Measurements from ENCODE around the gene TANC1. TPM values are rescaled to one million over a fixed set of nuclear protein-coding genes. Genes with fewer than 3 reads are reported as not detected.

The TANC1 gene
- total RNA-seq, 1 experiment from 2014 or later, result 2.5 TPM

DNA sequence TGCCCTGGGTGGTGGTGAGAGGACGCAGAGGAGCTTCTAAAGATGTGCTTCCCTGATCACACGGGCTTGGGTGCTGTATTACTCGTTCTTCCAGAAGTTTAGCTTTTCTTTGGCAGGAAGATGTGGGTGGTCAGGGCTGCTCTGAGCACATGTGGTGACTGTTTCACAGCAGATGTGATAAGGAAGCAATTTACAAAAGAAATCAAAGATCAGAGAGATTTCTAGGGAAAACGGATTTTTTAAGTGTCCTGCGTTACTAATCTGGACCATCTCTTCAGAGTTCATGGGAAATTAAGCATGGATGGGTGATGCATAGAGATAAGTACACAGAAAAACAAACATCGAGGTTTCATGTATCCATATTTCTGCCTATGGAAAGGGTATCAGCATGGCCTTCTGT lies 218.7 kb downstream of the TANC1 start:
- Mint-ChIP-seq H3K27ac (no peak overlapping the region; a peak in 1 of 7 replicates), H3K4me1 (peaks cover 7 to 8% of the 10 kb centered on the region in 2 experiments; a peak in 3 of 4 replicates), H3K9me3 (no peaks in the 10 kb centered on the region), H3K36me3 (ENCODE audit: insufficient read depth in 1 of 3, low read depth in 3 of 3) (no peaks in the 10 kb centered on the region), H3K27me3 (ENCODE audit: low read depth) (no peaks in the 10 kb centered on the region), H3K4me3 (no peak overlapping the region)
- no peaks in the 10 kb centered on the region for H3K9me3 ChIP-seq (ENCODE audit: control insufficient read depth, low read depth, low read length)
- H3K4me2 ChIP-seq (ENCODE audit: insufficient read depth, insufficient read length, low read length), result no peak overlapping the region
- H3K23me2 ChIP-seq (ENCODE audit: insufficient read length, low read depth, low read length, poor library complexity, severe bottlenecking), result no peaks in the 10 kb centered on the region
- no peak overlapping the region for H2AFZ ChIP-seq (ENCODE audit: low read length)
- H4K20me1 ChIP-seq (ENCODE audit: control insufficient read depth, insufficient read depth, insufficient read length), result no peaks in the 10 kb centered on the region
- H4K91ac ChIP-seq (ENCODE audit: insufficient read length, low read depth, low read length), result no peak overlapping the region
- H3K14ac ChIP-seq (ENCODE audit: insufficient read depth, low read length), result no peak overlapping the region
- no peak overlapping the region for H3T11ph ChIP-seq (ENCODE audit: low read length)
- no peak overlapping the region for H2BK120ac ChIP-seq (ENCODE audit: low read depth, low read length, poor library complexity, severe bottlenecking)
- no peak overlapping the region for H3K23ac ChIP-seq (ENCODE audit: insufficient read length, low read depth, low read length)
- DNase-seq, result no peak
- H2AK5ac ChIP-seq (ENCODE audit: insufficient read length, low read length), result no peak overlapping the region
- H2BK5ac ChIP-seq (ENCODE audit: insufficient read length, low read length), result no peak overlapping the region
- no peak overlapping the region for H3K56ac ChIP-seq (ENCODE audit: insufficient read length, low read depth, low read length)
- H3K79me1 ChIP-seq (ENCODE audit: insufficient read depth, low read depth, low read length, poor library complexity, severe bottlenecking), result no peaks in the 10 kb centered on the region
- no peaks in the 10 kb centered on the region for H3K4me1 ChIP-seq (ENCODE audit: insufficient read depth, low read length)
- no peak overlapping the region for H2BK15ac ChIP-seq (ENCODE audit: low read depth, low read length)
- no peak overlapping the region for H2BK20ac ChIP-seq (ENCODE audit: low read depth, low read length, poor library complexity, severe bottlenecking)
- H3K79me2 ChIP-seq (ENCODE audit: insufficient read depth, low read length), result no peaks in the 10 kb centered on the region
- WGBS (ENCODE audit: extremely low coverage, insufficient read length, low lambda C conversion rate), result no CpG with 5 or more reads among the region's 6 CpGs
- no peak overlapping the region for H3K27ac ChIP-seq (ENCODE audit: insufficient read length, low read depth, low read length)
- H3K18ac ChIP-seq (ENCODE audit: insufficient read length, low read depth, low read length), result no peak overlapping the region
- TF ChIP-seq, protein P1, sequence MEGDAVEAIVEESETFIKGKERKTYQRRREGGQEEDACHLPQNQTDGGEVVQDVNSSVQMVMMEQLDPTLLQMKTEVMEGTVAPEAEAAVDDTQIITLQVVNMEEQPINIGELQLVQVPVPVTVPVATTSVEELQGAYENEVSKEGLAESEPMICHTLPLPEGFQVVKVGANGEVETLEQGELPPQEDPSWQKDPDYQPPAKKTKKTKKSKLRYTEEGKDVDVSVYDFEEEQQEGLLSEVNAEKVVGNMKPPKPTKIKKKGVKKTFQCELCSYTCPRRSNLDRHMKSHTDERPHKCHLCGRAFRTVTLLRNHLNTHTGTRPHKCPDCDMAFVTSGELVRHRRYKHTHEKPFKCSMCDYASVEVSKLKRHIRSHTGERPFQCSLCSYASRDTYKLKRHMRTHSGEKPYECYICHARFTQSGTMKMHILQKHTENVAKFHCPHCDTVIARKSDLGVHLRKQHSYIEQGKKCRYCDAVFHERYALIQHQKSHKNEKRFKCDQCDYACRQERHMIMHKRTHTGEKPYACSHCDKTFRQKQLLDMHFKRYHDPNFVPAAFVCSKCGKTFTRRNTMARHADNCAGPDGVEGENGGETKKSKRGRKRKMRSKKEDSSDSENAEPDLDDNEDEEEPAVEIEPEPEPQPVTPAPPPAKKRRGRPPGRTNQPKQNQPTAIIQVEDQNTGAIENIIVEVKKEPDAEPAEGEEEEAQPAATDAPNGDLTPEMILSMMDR (conservative IDR thresholded peaks at IDR 0.05), result no peak
- no peak overlapping the region for H4K5ac ChIP-seq (ENCODE audit: insufficient read length, low read depth, low read length)
- no peak overlapping the region for H4K8ac ChIP-seq (replicated peaks; ENCODE audit: insufficient read length, low read depth, low read length)
- no peak overlapping the region for H3K9ac ChIP-seq (ENCODE audit: extremely low read depth, insufficient read length, low read length)
- H3K4ac ChIP-seq (ENCODE audit: low read depth, low read length), result no peak overlapping the region
- no peaks in the 10 kb centered on the region for H3K27me3 ChIP-seq (ENCODE audit: insufficient read depth, low read length)
- H2BK12ac ChIP-seq (ENCODE audit: insufficient read length, low read depth, low read length), result no peak overlapping the region
